ENCODE measurements around the gene PPM1G. TPM values are rescaled to one million over a fixed set of nuclear protein-coding genes. Genes with fewer than 3 reads are reported as not detected.

Gene PPM1G
- total and polyA plus RNA-seq, 2 experiments from 2014 or later, result 183 to 201 TPM

DNA sequence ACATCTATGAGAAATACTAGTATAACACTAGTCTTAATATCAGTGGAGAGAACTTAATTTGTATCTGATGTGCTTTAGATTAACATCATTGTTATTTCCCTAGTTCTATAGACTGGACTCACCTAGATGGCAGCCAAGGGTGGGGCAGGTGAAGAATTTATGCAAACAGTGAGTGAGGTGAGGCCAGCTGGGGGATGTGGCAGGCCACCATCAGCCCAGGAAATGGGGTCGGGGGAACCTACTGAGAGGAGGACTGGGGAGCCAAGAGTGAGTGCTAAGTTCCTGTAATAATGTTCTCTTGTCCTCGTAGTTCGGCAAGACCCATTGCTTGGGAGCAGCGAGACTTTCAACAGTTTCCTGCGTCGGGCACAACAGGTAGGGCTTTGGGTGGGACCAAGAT lies 36.5 kb downstream of the PPM1G start:
- H3K79me2 ChIP-seq (replicated peaks; ENCODE audit: insufficient read depth), result peaks cover 34% of the 10 kb centered on the region
- 0 out of 2 replicates have a peak overlapping the region, but pooled peaks have one; percentile 30 for H3K4me3 ChIP-seq
- Mint-ChIP-seq H3K9me3 (no peaks in the 10 kb centered on the region), H3K4me1 (peaks cover 24% of the 10 kb centered on the region), H3K27me3 (ENCODE audit: insufficient read depth, low read depth, poor library complexity) (peaks cover 21% of the 10 kb centered on the region), H3K36me3 (ENCODE audit: low read depth) (peaks cover 69% of the 10 kb centered on the region), H3K4me3 (peak overlapping the region; percentile 31; the same call in 2 of the 3 replicates), H3K27ac (no peak overlapping the region)
- H3F3A ChIP-seq (replicated peaks; ENCODE audit: low read depth), result peaks cover 13% of the 10 kb centered on the region; the same call in 1 of the 2 replicates
- ATAC-seq, result no peak
- peak overlapping the region; percentile 96 for H3K4me2 ChIP-seq
- no peak overlapping the region for H2AFZ ChIP-seq
- H3K36me3 ChIP-seq (ENCODE audit: insufficient read depth), result peaks cover 27% of the 10 kb centered on the region
- no peaks in the 10 kb centered on the region; the same call in 1 of the 2 replicates for H4K20me1 ChIP-seq (replicated peaks; ENCODE audit: insufficient read depth)
- TF ChIP-seq ETS1 (IDR thresholded peaks at IDR 0.05) (no peak), ZNF114 (CRISPR knock-in tag; IDR thresholded peaks at IDR 0.05) (no peak), ZNF331 (CRISPR knock-in tag; IDR thresholded peaks at IDR 0.05; ENCODE audit: low read depth) (no peak), JUNB (IDR thresholded peaks at IDR 0.05; ENCODE audit: unreplicated experiment) (no peak), CREB1 (CRISPR knock-in tag; IDR thresholded peaks at IDR 0.05; ENCODE audit: low read depth) (no peak), REST (IDR thresholded peaks at IDR 0.05; ENCODE audit: unreplicated experiment) (no peak), NANOG (IDR thresholded peaks at IDR 0.05; ENCODE audit: borderline replicate concordance) (no peak), POLR2AphosphoS5 (IDR thresholded peaks at IDR 0.05; ENCODE audit: low read depth) (no peak), EZH2phosphoT487 (IDR thresholded peaks at IDR 0.05; ENCODE audit: unreplicated experiment) (no peak), STAT1 (IDR thresholded peaks at IDR 0.05; ENCODE audit: unreplicated experiment) (no peak), ZNF462 (CRISPR knock-in tag; IDR thresholded peaks at IDR 0.05) (no peak), EZH2 (IDR thresholded peaks at IDR 0.05; ENCODE audit: low read depth, unreplicated experiment) (no peak)
- TF ChIP-seq, protein P1, sequence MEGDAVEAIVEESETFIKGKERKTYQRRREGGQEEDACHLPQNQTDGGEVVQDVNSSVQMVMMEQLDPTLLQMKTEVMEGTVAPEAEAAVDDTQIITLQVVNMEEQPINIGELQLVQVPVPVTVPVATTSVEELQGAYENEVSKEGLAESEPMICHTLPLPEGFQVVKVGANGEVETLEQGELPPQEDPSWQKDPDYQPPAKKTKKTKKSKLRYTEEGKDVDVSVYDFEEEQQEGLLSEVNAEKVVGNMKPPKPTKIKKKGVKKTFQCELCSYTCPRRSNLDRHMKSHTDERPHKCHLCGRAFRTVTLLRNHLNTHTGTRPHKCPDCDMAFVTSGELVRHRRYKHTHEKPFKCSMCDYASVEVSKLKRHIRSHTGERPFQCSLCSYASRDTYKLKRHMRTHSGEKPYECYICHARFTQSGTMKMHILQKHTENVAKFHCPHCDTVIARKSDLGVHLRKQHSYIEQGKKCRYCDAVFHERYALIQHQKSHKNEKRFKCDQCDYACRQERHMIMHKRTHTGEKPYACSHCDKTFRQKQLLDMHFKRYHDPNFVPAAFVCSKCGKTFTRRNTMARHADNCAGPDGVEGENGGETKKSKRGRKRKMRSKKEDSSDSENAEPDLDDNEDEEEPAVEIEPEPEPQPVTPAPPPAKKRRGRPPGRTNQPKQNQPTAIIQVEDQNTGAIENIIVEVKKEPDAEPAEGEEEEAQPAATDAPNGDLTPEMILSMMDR (conservative IDR thresholded peaks at IDR 0.05; ENCODE audit: low read depth in 2 of 2), result no peak
- no peaks in the 10 kb centered on the region for H3K27me3 ChIP-seq (ENCODE audit: insufficient read depth)
- no peaks in the 10 kb centered on the region for H3K9me2 ChIP-seq (ENCODE audit: insufficient read depth)
- H3K27ac ChIP-seq (ENCODE audit: low read depth), result no peak overlapping the region
- peak; percentile 23 for DNase-seq (ENCODE audit: low spot score)
- peaks cover 20% of the 10 kb centered on the region for H3K4me1 ChIP-seq (ENCODE audit: insufficient read depth)

Measured in GM23338 (cell line).